HepG2 (cell line): ENCODE data around the gene TMEM107. TPM values are rescaled to one million over a fixed set of nuclear protein-coding genes. Genes with fewer than 3 reads are reported as not detected.
A peak's percentile ranks its signal among the peaks of the same experiment; 100 is the strongest.

ENCODE experiments used
- ATF7-NPFF ChIP-seq: sonication (generic); formaldehyde crosslinking; IDR thresholded peaks from 2 replicates; pipeline ENCODE4 v1.8.1; 2023; ENCODE audit warnings: mild to moderate bottlenecking, low read depth, missing genetic modification reagents, moderate library complexity
- EHMT2 ChIP-seq: fragments of 200-600 bp; sonication (generic); IDR thresholded peaks from 2 replicates; pipeline ENCODE4 v1.7.0; 2017; ENCODE audit warnings: antibody characterized with exemption, low read depth, low read length, borderline replicate concordance
- IKZF1 ChIP-seq: fragments of 450-650 bp; IDR thresholded peaks from 2 replicates; pipeline ENCODE4 v1.7.1; 2016
- MYNN ChIP-seq: sonication (generic); formaldehyde crosslinking; IDR thresholded peaks from 2 replicates; pipeline ENCODE4 v1.4.0; 2020; ENCODE audit warnings: mild to moderate bottlenecking, low read depth, missing genetic modification reagents
- NFKBIZ ChIP-seq: IDR thresholded peaks from 2 replicates; pipeline ENCODE4 v1.6.1; 2018; ENCODE audit warnings: missing genetic modification reagents, missing compliant biosample characterization
- RARG ChIP-seq: sonication (generic); formaldehyde crosslinking; IDR thresholded peaks from 2 replicates; pipeline ENCODE4 v1.4.0; 2020; ENCODE audit warnings: low read depth, mild to moderate bottlenecking, missing genetic modification reagents
- RFXANK ChIP-seq: IDR thresholded peaks from 2 replicates; pipeline ENCODE4 v1.6.1; 2016
- SNAPC2 ChIP-seq: sonication (generic); formaldehyde crosslinking; IDR thresholded peaks from 2 replicates; pipeline ENCODE4 v1.8.1; 2022; ENCODE audit warnings: mild to moderate bottlenecking, missing genetic modification reagents
- SOX13 ChIP-seq, 3 experiments: fragments of 450-650 bp in 1 of 3; sonication (generic) in 1 of 3; formaldehyde crosslinking in 1 of 3; IDR thresholded peaks in 2 of 3; conservative IDR thresholded peaks in 1 of 3; 2 replicates each; pipeline versions ENCODE4 v1.5.0 to v1.6.1; 2016 to 2020; ENCODE audit warnings: antibody characterized with exemption in 1 of 3, mild to moderate bottlenecking in 1 of 3, missing compliant biosample characterization in 1 of 3, missing genetic modification reagents in 1 of 3, moderate library complexity in 1 of 3
- SRY ChIP-seq: sonication (generic); formaldehyde crosslinking; IDR thresholded peaks from 2 replicates; pipeline ENCODE4 v1.8.0; 2022; ENCODE audit warnings: mild to moderate bottlenecking, missing genetic modification reagents
- TCF7 ChIP-seq: sonication (generic); IDR thresholded peaks from 2 replicates; pipeline ENCODE4 v1.6.1; 2016; ENCODE audit warnings: antibody characterized with exemption, low read depth
- TRIM24 ChIP-seq: sonication (generic); formaldehyde crosslinking; IDR thresholded peaks from 2 replicates; pipeline ENCODE4 v1.8.0; 2022; ENCODE audit warnings: mild to moderate bottlenecking, missing genetic modification reagents
- ZKSCAN8 ChIP-seq: IDR thresholded peaks from 2 replicates; pipeline ENCODE4 v1.6.1; 2016; ENCODE audit warnings: borderline replicate concordance, missing genetic modification reagents, missing compliant biosample characterization
- ZNF207 ChIP-seq: fragments of 450-650 bp; IDR thresholded peaks from 2 replicates; pipeline ENCODE4 v1.6.1; 2016; ENCODE audit warnings: antibody characterized with exemption, borderline replicate concordance
- ZNF292 ChIP-seq: sonication (generic); formaldehyde crosslinking; IDR thresholded peaks from 2 replicates; pipeline ENCODE4 v1.8.1; 2022; ENCODE audit warnings: mild to moderate bottlenecking, low read depth, missing genetic modification reagents, borderline replicate concordance
- ZNF430 ChIP-seq: sonication (generic); formaldehyde crosslinking; IDR thresholded peaks from 2 replicates; pipeline ENCODE4 v1.9.0; 2021; ENCODE audit warnings: mild to moderate bottlenecking, missing genetic modification reagents
- polyA plus RNA-seq, 8 experiments: library from polyadenylated mRNA; depleted of rRNA in 3 of 8; stranded (reverse) in 7 of 8; unstranded in 1 of 8; fragments of >200 nt; fragmentation: Illumina TruSeq in 4 of 8; extraction: Trizol in 4 of 8; gene quantifications; 2 replicates each; pipeline versions ENCODE4 v1.2.1 to v1.2.3, GENCODE V29; 2011 to 2016; ENCODE audit warnings: low read depth in 4 of 8, missing spikeins in 1 of 8, mixed read lengths in 1 of 8; ENCODE audit not compliant: insufficient read depth in 1 of 8
- total RNA-seq, 5 experiments: library from RNA; depleted of rRNA; stranded (reverse); fragments of >200 nt; fragmentation: Illumina TruSeq; extraction: Trizol; gene quantifications; 2 replicates each; pipeline ENCODE4 v1.2.3, GENCODE V29; 2016; ENCODE audit warnings: low read depth in 1 of 5
- TF ChIP-seq, protein P1 (sequence below): sonication (generic); formaldehyde crosslinking; IDR thresholded peaks from 2 replicates; pipeline ENCODE4 v1.4.0; 2020; ENCODE audit warnings: missing genetic modification reagents
- TF ChIP-seq, protein P2 (sequence below): IDR thresholded peaks from 2 replicates; pipeline ENCODE4 v1.6.1; 2016; ENCODE audit warnings: missing genetic modification reagents, missing compliant biosample characterization
- TF ChIP-seq, protein P3 (sequence below): sonication (generic); formaldehyde crosslinking; IDR thresholded peaks from 2 replicates; pipeline ENCODE4 v1.4.0; 2020; ENCODE audit warnings: mild to moderate bottlenecking, missing genetic modification reagents
- TF ChIP-seq, protein P4 (sequence below): sonication (generic); formaldehyde crosslinking; IDR thresholded peaks from 2 replicates; pipeline ENCODE4 v1.8.1; 2022; ENCODE audit warnings: mild to moderate bottlenecking, missing genetic modification reagents

Gene TMEM107
- total and polyA plus RNA-seq, 2 of the 13 experiments (the other 11 are each of a cell fraction or from before 2014, with no cell fraction given) = 7.2 to 15.3 TPM

DNA sequence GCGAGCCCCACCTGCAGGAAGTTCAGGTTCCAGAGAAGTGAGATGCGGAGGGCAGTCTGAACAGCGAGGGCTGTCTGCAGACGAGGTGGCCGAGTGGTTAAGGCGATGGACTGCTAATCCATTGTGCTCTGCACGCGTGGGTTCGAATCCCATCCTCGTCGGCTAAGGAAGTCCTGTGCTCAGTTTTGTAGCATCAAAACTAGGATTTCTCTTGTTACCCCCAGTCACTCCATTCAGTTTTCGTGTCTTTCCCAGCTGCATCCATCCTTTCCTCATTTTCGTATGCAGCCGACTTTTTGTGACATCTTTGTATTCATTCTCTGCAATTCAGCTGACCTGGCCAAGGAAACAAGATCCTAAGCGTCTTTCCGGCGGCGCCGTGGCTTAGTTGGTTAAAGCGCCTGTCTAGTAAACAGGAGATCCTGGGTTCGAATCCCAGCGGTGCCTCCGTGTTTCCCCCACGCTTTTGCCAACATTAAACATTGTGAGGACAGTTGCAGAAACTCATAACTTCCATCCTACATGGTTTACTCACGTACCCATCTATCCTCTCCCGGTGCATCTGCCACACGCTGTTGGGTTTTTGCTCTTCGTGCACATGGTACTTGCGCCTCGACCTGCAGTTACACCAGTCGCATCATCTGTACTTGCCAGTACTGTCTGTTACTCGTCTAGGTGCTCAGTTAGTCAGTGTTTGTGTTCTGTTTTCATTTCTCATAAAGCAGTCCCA, 10.8 kb upstream of the TMEM107 start (continued):
- TF ChIP-seq, protein P1, sequence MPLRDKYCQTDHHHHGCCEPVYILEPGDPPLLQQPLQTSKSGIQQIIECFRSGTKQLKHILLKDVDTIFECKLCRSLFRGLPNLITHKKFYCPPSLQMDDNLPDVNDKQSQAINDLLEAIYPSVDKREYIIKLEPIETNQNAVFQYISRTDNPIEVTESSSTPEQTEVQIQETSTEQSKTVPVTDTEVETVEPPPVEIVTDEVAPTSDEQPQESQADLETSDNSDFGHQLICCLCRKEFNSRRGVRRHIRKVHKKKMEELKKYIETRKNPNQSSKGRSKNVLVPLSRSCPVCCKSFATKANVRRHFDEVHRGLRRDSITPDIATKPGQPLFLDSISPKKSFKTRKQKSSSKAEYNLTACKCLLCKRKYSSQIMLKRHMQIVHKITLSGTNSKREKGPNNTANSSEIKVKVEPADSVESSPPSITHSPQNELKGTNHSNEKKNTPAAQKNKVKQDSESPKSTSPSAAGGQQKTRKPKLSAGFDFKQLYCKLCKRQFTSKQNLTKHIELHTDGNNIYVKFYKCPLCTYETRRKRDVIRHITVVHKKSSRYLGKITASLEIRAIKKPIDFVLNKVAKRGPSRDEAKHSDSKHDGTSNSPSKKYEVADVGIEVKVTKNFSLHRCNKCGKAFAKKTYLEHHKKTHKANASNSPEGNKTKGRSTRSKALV = no peak
- TF ChIP-seq ATF7-NPFF (CRISPR knock-in tag) (peak; percentile 59; the same call in 1 of the 2 replicates), IKZF1 (no peak), EHMT2 (no peak), SOX13 (IDR thresholded peaks at IDR 0.05) (no peak), SOX13 (CRISPR knock-in tag; conservative IDR thresholded peaks at IDR 0.05 in 1 of 2, IDR thresholded peaks at IDR 0.05 in 1 of 2) (0 out of 4 replicates have a peak, but pooled peaks of 1 of the 2 experiments have one; percentile 19), TCF7 (0 out of 2 replicates have a peak, but pooled peaks have one; percentile 5), NFKBIZ (CRISPR knock-in tag) (peak; percentile 46; the same call in 1 of the 2 replicates), RARG (CRISPR knock-in tag) (0 out of 2 replicates have a peak, but pooled peaks have one; percentile 20), SRY (no peak), SNAPC2 (no peak; the same call in 1 of the 2 replicates), MYNN (CRISPR knock-in tag) (0 out of 2 replicates have a peak, but pooled peaks have one; percentile 58), ZKSCAN8 (peak; percentile 88), RFXANK (CRISPR knock-in tag) (no peak), ZNF292 (CRISPR knock-in tag) (no peak), ZNF207 (no peak), ZNF430 (CRISPR knock-in tag) (no peak; the same call in 1 of the 2 replicates), TRIM24 (CRISPR knock-in tag) (no peak)
- TF ChIP-seq, protein P2, sequence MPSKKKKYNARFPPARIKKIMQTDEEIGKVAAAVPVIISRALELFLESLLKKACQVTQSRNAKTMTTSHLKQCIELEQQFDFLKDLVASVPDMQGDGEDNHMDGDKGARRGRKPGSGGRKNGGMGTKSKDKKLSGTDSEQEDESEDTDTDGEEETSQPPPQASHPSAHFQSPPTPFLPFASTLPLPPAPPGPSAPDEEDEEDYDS (CRISPR knock-in tag) = peak; percentile 94
- TF ChIP-seq, protein P3, sequence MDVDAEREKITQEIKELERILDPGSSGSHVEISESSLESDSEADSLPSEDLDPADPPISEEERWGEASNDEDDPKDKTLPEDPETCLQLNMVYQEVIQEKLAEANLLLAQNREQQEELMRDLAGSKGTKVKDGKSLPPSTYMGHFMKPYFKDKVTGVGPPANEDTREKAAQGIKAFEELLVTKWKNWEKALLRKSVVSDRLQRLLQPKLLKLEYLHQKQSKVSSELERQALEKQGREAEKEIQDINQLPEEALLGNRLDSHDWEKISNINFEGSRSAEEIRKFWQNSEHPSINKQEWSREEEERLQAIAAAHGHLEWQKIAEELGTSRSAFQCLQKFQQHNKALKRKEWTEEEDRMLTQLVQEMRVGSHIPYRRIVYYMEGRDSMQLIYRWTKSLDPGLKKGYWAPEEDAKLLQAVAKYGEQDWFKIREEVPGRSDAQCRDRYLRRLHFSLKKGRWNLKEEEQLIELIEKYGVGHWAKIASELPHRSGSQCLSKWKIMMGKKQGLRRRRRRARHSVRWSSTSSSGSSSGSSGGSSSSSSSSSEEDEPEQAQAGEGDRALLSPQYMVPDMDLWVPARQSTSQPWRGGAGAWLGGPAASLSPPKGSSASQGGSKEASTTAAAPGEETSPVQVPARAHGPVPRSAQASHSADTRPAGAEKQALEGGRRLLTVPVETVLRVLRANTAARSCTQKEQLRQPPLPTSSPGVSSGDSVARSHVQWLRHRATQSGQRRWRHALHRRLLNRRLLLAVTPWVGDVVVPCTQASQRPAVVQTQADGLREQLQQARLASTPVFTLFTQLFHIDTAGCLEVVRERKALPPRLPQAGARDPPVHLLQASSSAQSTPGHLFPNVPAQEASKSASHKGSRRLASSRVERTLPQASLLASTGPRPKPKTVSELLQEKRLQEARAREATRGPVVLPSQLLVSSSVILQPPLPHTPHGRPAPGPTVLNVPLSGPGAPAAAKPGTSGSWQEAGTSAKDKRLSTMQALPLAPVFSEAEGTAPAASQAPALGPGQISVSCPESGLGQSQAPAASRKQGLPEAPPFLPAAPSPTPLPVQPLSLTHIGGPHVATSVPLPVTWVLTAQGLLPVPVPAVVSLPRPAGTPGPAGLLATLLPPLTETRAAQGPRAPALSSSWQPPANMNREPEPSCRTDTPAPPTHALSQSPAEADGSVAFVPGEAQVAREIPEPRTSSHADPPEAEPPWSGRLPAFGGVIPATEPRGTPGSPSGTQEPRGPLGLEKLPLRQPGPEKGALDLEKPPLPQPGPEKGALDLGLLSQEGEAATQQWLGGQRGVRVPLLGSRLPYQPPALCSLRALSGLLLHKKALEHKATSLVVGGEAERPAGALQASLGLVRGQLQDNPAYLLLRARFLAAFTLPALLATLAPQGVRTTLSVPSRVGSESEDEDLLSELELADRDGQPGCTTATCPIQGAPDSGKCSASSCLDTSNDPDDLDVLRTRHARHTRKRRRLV (CRISPR knock-in tag) = peak; percentile 86; the same call in 1 of the 2 replicates
- TF ChIP-seq, protein P4, sequence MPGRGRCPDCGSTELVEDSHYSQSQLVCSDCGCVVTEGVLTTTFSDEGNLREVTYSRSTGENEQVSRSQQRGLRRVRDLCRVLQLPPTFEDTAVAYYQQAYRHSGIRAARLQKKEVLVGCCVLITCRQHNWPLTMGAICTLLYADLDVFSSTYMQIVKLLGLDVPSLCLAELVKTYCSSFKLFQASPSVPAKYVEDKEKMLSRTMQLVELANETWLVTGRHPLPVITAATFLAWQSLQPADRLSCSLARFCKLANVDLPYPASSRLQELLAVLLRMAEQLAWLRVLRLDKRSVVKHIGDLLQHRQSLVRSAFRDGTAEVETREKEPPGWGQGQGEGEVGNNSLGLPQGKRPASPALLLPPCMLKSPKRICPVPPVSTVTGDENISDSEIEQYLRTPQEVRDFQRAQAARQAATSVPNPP = peak; percentile 51; the same call in 1 of the 2 replicates
